Endothelial cell of umbilical vein (primary cell): ENCODE results near the gene DPP6. TPM values are rescaled to one million over a fixed set of nuclear protein-coding genes. Genes with fewer than 3 reads are reported as not detected.

Experiments
- BruUV-seq: library from RNA; stranded (reverse); fragments of 400-500 nt; replicated peaks from 2 replicates; lab custom pipeline; 2021; lab: Mats Ljungman, UMichigan
- CTCF ChIA-PET: fragments of 300-600, 350-600 bp; sonication (Branson Sonifier 250); formaldehyde crosslinking; loops from one replicate; lab custom pipeline; 2021; ENCODE audit warnings: antibody characterized with exemption, inconsistent platforms; lab: Charles Lee
- POLR2A ChIA-PET: fragments of 300-600, 350-600 bp; sonication (Branson Sonifier 250); formaldehyde crosslinking; loops from one replicate; lab custom pipeline; 2021; ENCODE audit warnings: antibody characterized with exemption, inconsistent platforms; lab: Charles Lee
- DNase-seq: peaks from one replicate; pipeline ENCODE4 v3.0.0-alpha.2; 2011; ENCODE audit warnings: low read depth, low spot score
- FAIRE-seq: peaks from 2 replicates; lab custom pipeline; 2011; peaks lifted over from hg19 to GRCh38; lab: Jason Lieb, UNC
- H2AFZ ChIP-seq: 2 replicates; pipeline ENCODE4 v1.6.0; 2012; ENCODE audit warnings: low read depth, low read length, control low read depth, inconsistent platforms
- H3K27ac ChIP-seq: 2 replicates; pipeline ENCODE4 v1.5.1; 2011; ENCODE audit warnings: low read depth, mild to moderate bottlenecking, control low read depth, low read length, moderate library complexity; ENCODE audit not compliant: insufficient read depth
- H3K27me3 ChIP-seq, 2 experiments: 2 replicates each; pipeline versions ENCODE4 v1.6.0 to v1.6.1; 2011; ENCODE audit warnings: low read length in 2 of 2, mixed read lengths in 1 of 2; ENCODE audit not compliant: control insufficient read depth in 2 of 2, insufficient read depth in 2 of 2
- H3K36me3 ChIP-seq, 2 experiments: 2 replicates in 1 of 2; 3 replicates in 1 of 2; pipeline ENCODE4 v1.5.1; 2011; ENCODE audit warnings: low read length in 2 of 2, mild to moderate bottlenecking in 1 of 2, moderate library complexity in 1 of 2; ENCODE audit not compliant: control insufficient read depth in 2 of 2, insufficient read depth in 2 of 2; ENCODE audit errors: extremely low read depth in 1 of 2
- H3K4me1 ChIP-seq: 3 replicates; pipeline ENCODE4 v1.5.1; 2011; ENCODE audit warnings: mild to moderate bottlenecking, low read length; ENCODE audit not compliant: control insufficient read depth, insufficient read depth; ENCODE audit errors: extremely low read depth
- H3K4me2 ChIP-seq: 2 replicates; pipeline ENCODE4 v1.6.1; 2011; ENCODE audit warnings: low read length, control low read depth, mixed read lengths; ENCODE audit not compliant: insufficient read depth
- H3K4me3 ChIP-seq, 3 experiments: fragments of 200-600 bp in 1 of 3; sonication (generic), shearing (Covaris generic) in 1 of 3; replicated peaks in 1 of 3; 2 replicates each; pipeline ENCODE4 v1.5.1; 2011 to 2016; ENCODE audit warnings: control low read depth in 3 of 3, low read length in 3 of 3, mild to moderate bottlenecking in 2 of 3, inconsistent platforms in 1 of 3, low read depth in 1 of 3, moderate library complexity in 1 of 3; ENCODE audit not compliant: insufficient read depth in 1 of 3
- H3K79me2 ChIP-seq: 2 replicates; pipeline ENCODE4 v1.6.0; 2012; ENCODE audit warnings: low read length, inconsistent platforms; ENCODE audit not compliant: control insufficient read depth, insufficient read depth
- H3K9ac ChIP-seq: replicated peaks from 2 replicates; pipeline ENCODE3; 2011; ENCODE audit warnings: low read length, control low read depth; ENCODE audit not compliant: insufficient read depth; ENCODE audit errors: extremely low read depth
- H3K9me1 ChIP-seq: replicated peaks from 3 replicates; pipeline ENCODE4 v1.6.0; 2011; ENCODE audit warnings: mild to moderate bottlenecking, low read length; ENCODE audit not compliant: control insufficient read depth, insufficient read depth; ENCODE audit errors: extremely low read depth
- H3K9me3 ChIP-seq: replicated peaks from 2 replicates; pipeline ENCODE4 v1.5.1; 2012; ENCODE audit warnings: low read length, inconsistent platforms; ENCODE audit not compliant: control insufficient read depth, insufficient read depth
- H4K20me1 ChIP-seq: replicated peaks from 2 replicates; pipeline ENCODE3; 2011; ENCODE audit warnings: mild to moderate bottlenecking, low read length; ENCODE audit not compliant: control insufficient read depth, insufficient read depth; ENCODE audit errors: extremely low read depth
- CTCF ChIP-seq, 2 donors: IDR thresholded peaks; 1 replicate in 1 of 2; 2 replicates in 1 of 2; pipeline ENCODE4 v1.5.1; 2011; ENCODE audit warnings: low read length in 2 of 2, mild to moderate bottlenecking in 2 of 2, moderate library complexity in 2 of 2, control low read depth in 1 of 2, inconsistent platforms in 1 of 2, low read depth in 1 of 2; ENCODE audit not compliant: insufficient read depth in 1 of 2; ENCODE audit errors: extremely low read depth in 1 of 2
- EZH2 ChIP-seq: IDR thresholded peaks from 2 replicates; pipeline ENCODE4 v1.6.1; 2012; ENCODE audit warnings: borderline replicate concordance, low read depth, mild to moderate bottlenecking, moderate library complexity, low read length, inconsistent platforms; ENCODE audit not compliant: severe bottlenecking
- FOS ChIP-seq: IDR thresholded peaks from 2 replicates; pipeline ENCODE4 v1.6.1; 2011; ENCODE audit warnings: mild to moderate bottlenecking, low read length, moderate library complexity, borderline replicate concordance; ENCODE audit not compliant: insufficient read depth
- GATA2 ChIP-seq: IDR thresholded peaks from 2 replicates; pipeline ENCODE4 v1.7.0; 2011; ENCODE audit warnings: low read depth, mild to moderate bottlenecking, moderate library complexity, mixed read lengths, low read length; ENCODE audit not compliant: insufficient read length, insufficient read depth
- JUN ChIP-seq: IDR thresholded peaks from 2 replicates; pipeline ENCODE4 v1.6.1; 2011; ENCODE audit warnings: borderline replicate concordance, low read depth; ENCODE audit not compliant: insufficient read length, insufficient read depth
- MYC ChIP-seq: IDR thresholded peaks from one replicate; pipeline ENCODE4 v1.6.1; 2011; ENCODE audit warnings: mild to moderate bottlenecking, low read depth, low read length
- POLR2A ChIP-seq: IDR thresholded peaks from 2 replicates; pipeline ENCODE4 v1.6.1; 2012; ENCODE audit warnings: low read depth, mild to moderate bottlenecking, control low read depth, low read length
- POLR2AphosphoS5 ChIP-seq: IDR thresholded peaks from 2 replicates; pipeline ENCODE4 v1.6.1; 2012; ENCODE audit warnings: low read depth, mild to moderate bottlenecking, control low read depth, low read length, moderate library complexity; ENCODE audit not compliant: insufficient read depth
- dilution Hi-C: fragments of 300-500 bp; cut with MboI; formaldehyde crosslinking; loops from one replicate; pipeline ENCODE4 v1.15.0; 2019; ENCODE audit warnings: low sequenced_read_pairs; ENCODE audit not compliant: extremely low pct_ligation_motif_present
- intact Hi-C: fragments of 100-400 bp; cut with micrococcal nuclease; formaldehyde crosslinking; loops from one replicate; pipeline ENCODE4 v1.10.0; 2022
- polyA plus RNA-seq, 4 experiments: library from polyadenylated mRNA; depleted of rRNA in 3 of 4; stranded (reverse) in 3 of 4; unstranded in 1 of 4; fragments of >200 nt; gene quantifications; 2 replicates each; pipeline versions ENCODE4 v1.2.1 to v1.2.3, GENCODE V29; 2011 to 2012; ENCODE audit warnings: missing spikeins in 1 of 4
- total RNA-seq: library from RNA; stranded (reverse); gene quantifications from 2 replicates; pipeline ENCODE4 v1.2.3, GENCODE V29; 2021
- TF ChIP-seq, protein P1 (sequence below): IDR thresholded peaks from 2 replicates; pipeline ENCODE4 v1.6.1; 2011; ENCODE audit not compliant: insufficient read depth, insufficient read length

DPP6 gene
- total and polyA plus RNA-seq, 2 donors (not counting 3 experiments of a cell fraction or from before 2014, with no cell fraction given): not detected

- Histone ChIP-seq H3K27me3 (no peaks in the 10 kb centered on the region), H3K4me2 (no peak overlapping the region), H3K79me2 (no peaks in the 10 kb centered on the region), H3K9me1 (no peaks in the 10 kb centered on the region), H3K9me3 (no peaks in the 10 kb centered on the region), H3K36me3 (no peaks in the 10 kb centered on the region), H3K27ac (no peak overlapping the region), H3K4me3 (no peak overlapping the region), H3K4me1 (no peaks in the 10 kb centered on the region), H4K20me1 (no peaks in the 10 kb centered on the region), H3K9ac (no peak overlapping the region), H2AFZ (no peak overlapping the region)
- DNase-seq (no peak), FAIRE-seq (no peak)
- ChIA-PET POLR2A (no interaction called here), CTCF (no interaction called here)
- no TSS peak for BruUV-seq
- dilution Hi-C loops: no loop called here
- intact Hi-C loops: no loop called here
- no peak for TF ChIP-seq JUN
- no peak for TF ChIP-seq POLR2AphosphoS5
These were observed 712.9 kb downstream of the DPP6 start for GRCh38 chr7:154765118-154765517.

DNA sequence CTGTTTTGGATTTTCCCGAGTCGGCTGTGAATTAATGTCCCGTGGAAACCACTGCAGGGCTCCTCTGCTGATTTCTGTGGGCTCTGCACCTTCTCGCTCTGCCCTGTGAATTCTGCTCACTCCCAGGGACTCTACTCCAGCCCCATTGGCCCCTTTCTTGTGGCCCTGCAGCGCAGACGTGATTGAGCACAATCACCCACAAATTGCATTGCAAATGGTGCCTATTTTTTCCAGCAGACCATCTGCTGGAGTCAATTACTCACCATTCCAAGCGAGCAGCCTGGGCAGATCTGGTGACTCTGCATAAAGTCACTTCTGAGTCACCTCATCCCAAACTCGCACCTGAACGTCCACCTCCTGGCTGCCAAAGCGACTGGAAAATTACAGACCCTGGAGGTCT is 714.9 kb downstream of the DPP6 start:
- no peak for TF ChIP-seq EZH2
- no peak for TF ChIP-seq JUN
- TF ChIP-seq POLR2AphosphoS5: no peak
- TF ChIP-seq FOS: no peak
- no peak for TF ChIP-seq CTCF (IDR thresholded peaks at IDR 0.05; ENCODE audit: extremely low read depth in 1 of 2, insufficient read depth in 1 of 2, low read depth in 1 of 2, low read length in 2 of 2)
- no peak for TF ChIP-seq MYC
- TF ChIP-seq POLR2A: no peak
- TF ChIP-seq GATA2: no peak
- TF ChIP-seq, protein P1, sequence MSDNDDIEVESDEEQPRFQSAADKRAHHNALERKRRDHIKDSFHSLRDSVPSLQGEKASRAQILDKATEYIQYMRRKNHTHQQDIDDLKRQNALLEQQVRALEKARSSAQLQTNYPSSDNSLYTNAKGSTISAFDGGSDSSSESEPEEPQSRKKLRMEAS: no peak
- Histone ChIP-seq H3K9me1 (no peaks in the 10 kb centered on the region), H3K36me3 (no peaks in the 10 kb centered on the region), H3K9me3 (peaks cover 3% of the 10 kb centered on the region), H3K4me3 (no peak overlapping the region), H3K79me2 (no peaks in the 10 kb centered on the region), H3K9ac (no peak overlapping the region), H3K4me1 (no peaks in the 10 kb centered on the region), H4K20me1 (no peaks in the 10 kb centered on the region), H2AFZ (no peak overlapping the region), H3K4me2 (no peak overlapping the region), H3K27ac (no peak overlapping the region), H3K27me3 (no peaks in the 10 kb centered on the region)
- BruUV-seq: no TSS peak
- ChIA-PET POLR2A (no interaction called here), CTCF (no interaction called here)
- DNase-seq: no peak
- intact Hi-C loops (no loop called here), dilution Hi-C loops (no loop called here)
- no peak for FAIRE-seq
